HEK293T (cell line): Measurements from ENCODE around the gene GDAP1L1.

Experiments
- CTCF ChIA-PET: fragments of 350-600 bp; formaldehyde crosslinking; extraction: SDS; loops from one replicate; lab custom pipeline; 2021; ENCODE audit warnings: antibody characterized with exemption, inconsistent platforms; lab: Yijun Ruan, JAX
- POLR2A ChIA-PET: fragments of 350-600 bp; formaldehyde crosslinking; extraction: SDS; loops from one replicate; lab custom pipeline; 2020; ENCODE audit warnings: antibody characterized with exemption, inconsistent platforms; lab: Yijun Ruan, JAX
- DNase-seq: peaks from one replicate; pipeline ENCODE4 v3.0.0; 2012; ENCODE audit warnings: mixed read lengths; ENCODE audit errors: extremely low spot score
- ARNT ChIP-seq: fragments of 450-650 bp; IDR thresholded peaks from 2 replicates; pipeline ENCODE4 v1.6.1; 2017; ENCODE audit warnings: mild to moderate bottlenecking
- BHLHE40 ChIP-seq: fragments of 450-650 bp; IDR thresholded peaks from 2 replicates; pipeline ENCODE4 v1.6.1; 2016; ENCODE audit warnings: mild to moderate bottlenecking, moderate library complexity, borderline replicate concordance
- CTBP1 ChIP-seq: fragments of 450-650 bp; IDR thresholded peaks from 2 replicates; pipeline ENCODE4 v1.6.1; 2016; ENCODE audit warnings: borderline replicate concordance
- ELF4 ChIP-seq: fragments of 450-650 bp; IDR thresholded peaks from 2 replicates; pipeline ENCODE4 v1.6.1; 2017; ENCODE audit warnings: antibody characterized with exemption
- FOXA1 ChIP-seq: fragments of 450-650 bp; IDR thresholded peaks from 2 replicates; pipeline ENCODE4 v1.6.1; 2016; ENCODE audit warnings: mild to moderate bottlenecking
- FOXK2 ChIP-seq: fragments of 450-650 bp; IDR thresholded peaks from 2 replicates; pipeline ENCODE4 v1.6.1; 2016; ENCODE audit warnings: mild to moderate bottlenecking
- FOXM1 ChIP-seq: fragments of 450-650 bp; IDR thresholded peaks from 2 replicates; pipeline ENCODE4 v1.6.1; 2017; ENCODE audit warnings: mild to moderate bottlenecking, borderline replicate concordance
- HDGF ChIP-seq: fragments of 450-650 bp; IDR thresholded peaks from 2 replicates; pipeline ENCODE4 v1.6.1; 2017; ENCODE audit warnings: antibody characterized with exemption, borderline replicate concordance
- L3MBTL2 ChIP-seq: fragments of 450-650 bp; conservative IDR thresholded peaks from 2 replicates; pipeline ENCODE4 v1.6.1; 2016; ENCODE audit warnings: mild to moderate bottlenecking
- LEF1 ChIP-seq: fragments of 450-650 bp; IDR thresholded peaks from 2 replicates; pipeline ENCODE4 v1.6.1; 2017; ENCODE audit warnings: mild to moderate bottlenecking, borderline replicate concordance
- NFRKB ChIP-seq: fragments of 450-650 bp; IDR thresholded peaks from 2 replicates; pipeline ENCODE4 v1.6.1; 2016; ENCODE audit warnings: mild to moderate bottlenecking, moderate library complexity
- PKNOX1 ChIP-seq: fragments of 450-650 bp; IDR thresholded peaks from 2 replicates; pipeline ENCODE4 v1.6.1; 2016
- SP1 ChIP-seq: fragments of 450-650 bp; IDR thresholded peaks from 2 replicates; pipeline ENCODE4 v1.6.1; 2017
- SUZ12 ChIP-seq: fragments of 450-650 bp; IDR thresholded peaks from 2 replicates; pipeline ENCODE4 v1.6.1; 2016; ENCODE audit warnings: mild to moderate bottlenecking
- TARDBP ChIP-seq: fragments of 450-650 bp; IDR thresholded peaks from 2 replicates; pipeline ENCODE4 v1.6.1; 2016
- ZNF384 ChIP-seq: fragments of 450-650 bp; IDR thresholded peaks from 2 replicates; pipeline ENCODE4 v1.6.1; 2016

The GDAP1L1 gene

GRCh38 chr20:44222027-44222426, 25.1 kb upstream of the GDAP1L1 start:
- no peak for DNase-seq
- TF ChIP-seq ELF4 (no peak), TARDBP (no peak), HDGF (no peak), ZNF384 (no peak), PKNOX1 (no peak), CTBP1 (no peak)

GRCh38 chr20:44222633-44223368, 24.3 kb upstream of the GDAP1L1 start:
- POLR2A ChIA-PET = no interaction called here
- CTCF ChIA-PET = interaction anchor here (0.6 to 1.3 kb wide), 5 partner anchors 8 to 163 kb away, joined by 3 to 5 read pairs (median 3); no protein-coding TSS in a partner anchor
- TF ChIP-seq L3MBTL2 (no peak), PKNOX1 (no peak), ELF4 (no peak), CTBP1 (no peak), FOXA1 (no peak), LEF1 (no peak), NFRKB (no peak), SUZ12 (no peak), BHLHE40 (no peak), SP1 (no peak), TARDBP (no peak), FOXK2 (no peak), ARNT (no peak), FOXM1 (no peak), HDGF (no peak), ZNF384 (no peak)
- DNase-seq = no peak

More at GRCh38 chr20:44222027-44222426, 25.1 kb upstream of the GDAP1L1 start:
- ChIA-PET CTCF (no interaction called here), POLR2A (no interaction called here)

- ChIA-PET CTCF (interaction anchor here (0.7 to 1.3 kb wide), 5 partner anchors 7 to 162 kb away, joined by 3 to 5 read pairs (median 3); no protein-coding TSS in a partner anchor), POLR2A (interaction anchor here (0.6 to 1.0 kb wide), 2 partner anchors 23 to 87 kb away, joined by 3 to 4 read pairs; partner anchors contain the start of genes FITM2 and GDAP1L1)
- no peak for DNase-seq
- no peak for TF ChIP-seq HDGF
- TF ChIP-seq ARNT = no peak
- TF ChIP-seq NFRKB = no peak
- TF ChIP-seq SUZ12 = no peak
- no peak for TF ChIP-seq PKNOX1
- no peak for TF ChIP-seq CTBP1
- no peak for TF ChIP-seq FOXK2
- TF ChIP-seq LEF1 = no peak
- no peak for TF ChIP-seq FOXM1
- no peak for TF ChIP-seq ZNF384
- TF ChIP-seq SP1 = no peak
- TF ChIP-seq ELF4 = no peak
- no peak for TF ChIP-seq TARDBP
- TF ChIP-seq FOXA1 = no peak
- TF ChIP-seq L3MBTL2 = no peak
- TF ChIP-seq BHLHE40 = no peak
Observed at GRCh38 chr20:44223721-44224120, 23.4 kb upstream of the GDAP1L1 start.

- TF ChIP-seq L3MBTL2 (no peak), SUZ12 (no peak)
- ChIA-PET POLR2A (interaction anchor here (0.6 to 1.0 kb wide), 2 partner anchors 22 to 86 kb away, joined by 3 to 4 read pairs; partner anchors contain the start of genes FITM2 and GDAP1L1), CTCF (interaction anchor here (0.7 to 0.9 kb wide), 2 partner anchors 87 to 171 kb away, joined by 3 to 8 read pairs; partner anchors contain the start of gene FITM2)
Observed at GRCh38 chr20:44224637-44225036, 22.5 kb upstream of the GDAP1L1 start.

GRCh38 chr20:44228465-44229258, 18.4 kb upstream of the GDAP1L1 start:
- ChIA-PET CTCF (interaction anchor here (0.6 to 0.7 kb wide), 2 partner anchors 10 to 132 kb away, joined by 3 to 8 read pairs; no protein-coding TSS in a partner anchor), POLR2A (interaction anchor here (0.7 kb wide), 1 partner anchor 82 kb away, joined by 3 read pairs; the partner anchor contains the start of gene FITM2)
- no peak for DNase-seq
- no peak for TF ChIP-seq ARNT
- TF ChIP-seq SP1 = no peak
- no peak for TF ChIP-seq NFRKB
- TF ChIP-seq ZNF384 = no peak
- TF ChIP-seq SUZ12 = no peak
- no peak for TF ChIP-seq BHLHE40
- no peak for TF ChIP-seq FOXA1
- TF ChIP-seq LEF1 = no peak
- no peak for TF ChIP-seq L3MBTL2
- TF ChIP-seq TARDBP = no peak
- no peak for TF ChIP-seq PKNOX1
- TF ChIP-seq FOXK2 = no peak
- TF ChIP-seq CTBP1 = no peak
- TF ChIP-seq HDGF = no peak
- no peak for TF ChIP-seq ELF4
- TF ChIP-seq FOXM1 = no peak

More at GRCh38 chr20:44224637-44225036, 22.5 kb upstream of the GDAP1L1 start:
- DNase-seq = no peak
